Right lobe of liver (tissue), 4 donors: ENCODE data around the gene CABP2.

ENCODE experiments used
- POLR2A ChIP-seq: fragments of 450-650 bp; IDR thresholded peaks from one replicate; pipeline ENCODE4 v1.6.1; 2017; ENCODE audit warnings: antibody characterized with exemption, mild to moderate bottlenecking
- TF ChIP-seq, protein P1 (sequence below), 4 donors: fragments of 200-600 bp in 3 of 4; fragments of 450-650 bp in 1 of 4; IDR thresholded peaks; one replicate each; pipeline versions ENCODE4 v1.5.1 to v1.8.0; 2016 to 2022; ENCODE audit warnings: antibody characterized with exemption in 4 of 4, mild to moderate bottlenecking in 2 of 4
- donor health status: DM: no; HTN: no; CAD: no.
- donor health status: DM: no; HTN: no; CAD: no.
- donor health status: DM: no; HTN: yes; CAD: no.

DNA sequence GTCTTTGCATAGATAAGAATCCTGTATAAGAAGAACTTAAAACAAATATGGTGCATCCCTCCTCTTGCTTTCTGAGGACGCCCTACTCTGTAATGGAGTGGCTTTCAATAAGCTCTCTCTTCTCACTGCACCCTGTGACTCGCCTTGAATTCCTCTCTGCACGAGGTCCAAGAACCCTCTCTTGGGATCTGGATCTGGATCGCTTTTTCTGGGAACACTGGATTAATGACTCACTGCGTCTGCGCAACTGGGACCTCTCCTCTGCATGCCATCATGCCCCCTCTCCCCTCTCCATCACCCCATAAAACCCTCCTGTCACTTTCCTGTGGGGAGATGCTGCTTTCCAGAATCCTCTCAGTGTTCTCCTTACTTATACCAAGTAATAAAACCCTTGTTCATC, 15.1 kb upstream of the CABP2 start:
- TF ChIP-seq, protein P1, sequence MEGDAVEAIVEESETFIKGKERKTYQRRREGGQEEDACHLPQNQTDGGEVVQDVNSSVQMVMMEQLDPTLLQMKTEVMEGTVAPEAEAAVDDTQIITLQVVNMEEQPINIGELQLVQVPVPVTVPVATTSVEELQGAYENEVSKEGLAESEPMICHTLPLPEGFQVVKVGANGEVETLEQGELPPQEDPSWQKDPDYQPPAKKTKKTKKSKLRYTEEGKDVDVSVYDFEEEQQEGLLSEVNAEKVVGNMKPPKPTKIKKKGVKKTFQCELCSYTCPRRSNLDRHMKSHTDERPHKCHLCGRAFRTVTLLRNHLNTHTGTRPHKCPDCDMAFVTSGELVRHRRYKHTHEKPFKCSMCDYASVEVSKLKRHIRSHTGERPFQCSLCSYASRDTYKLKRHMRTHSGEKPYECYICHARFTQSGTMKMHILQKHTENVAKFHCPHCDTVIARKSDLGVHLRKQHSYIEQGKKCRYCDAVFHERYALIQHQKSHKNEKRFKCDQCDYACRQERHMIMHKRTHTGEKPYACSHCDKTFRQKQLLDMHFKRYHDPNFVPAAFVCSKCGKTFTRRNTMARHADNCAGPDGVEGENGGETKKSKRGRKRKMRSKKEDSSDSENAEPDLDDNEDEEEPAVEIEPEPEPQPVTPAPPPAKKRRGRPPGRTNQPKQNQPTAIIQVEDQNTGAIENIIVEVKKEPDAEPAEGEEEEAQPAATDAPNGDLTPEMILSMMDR (IDR thresholded peaks at IDR 0.05) = no peak
- no peak for TF ChIP-seq POLR2A
